Psoas muscle (tissue), 8 donors: ENCODE results near the gene TBX3. TPM values are rescaled to one million over a fixed set of nuclear protein-coding genes. Genes with fewer than 3 reads are reported as not detected.

ENCODE experiments used
- ATAC-seq, 4 donors: fragments of 200-7000 bp; cut with Tn5 transposase; one replicate each; pipeline ENCODE4 v1.9.1; 2020; ENCODE audit warnings: moderate library complexity in 3 of 4, mild to moderate bottlenecking in 2 of 4
- DNase-seq, 2 donors: peaks; one replicate each; pipeline ENCODE4 v3.0.0-alpha.2; 2020
- H3K27ac ChIP-seq: fragments of 200-600 bp; one replicate; pipeline ENCODE4 v1.8.0; 2022
- H3K27me3 ChIP-seq, 3 donors: fragments of 200-600 bp in 1 of 3; one replicate each; pipeline versions ENCODE4 v1.6.1 to v1.8.0; 2013 to 2022; ENCODE audit warnings: low read length in 2 of 3, mild to moderate bottlenecking in 2 of 3, moderate library complexity in 1 of 3; ENCODE audit not compliant: insufficient read depth in 3 of 3
- H3K36me3 ChIP-seq, 2 donors: fragments of 200-600 bp in 1 of 2; one replicate each; pipeline versions ENCODE4 v1.6.1 to v1.8.0; 2013 to 2022; ENCODE audit warnings: low read depth in 1 of 2, mild to moderate bottlenecking in 1 of 2, moderate library complexity in 1 of 2; ENCODE audit not compliant: insufficient read depth in 1 of 2
- H3K4me1 ChIP-seq: fragments of 200-600 bp; one replicate; pipeline ENCODE4 v1.8.0; 2022
- H3K4me3 ChIP-seq: fragments of 200-600 bp; one replicate; pipeline ENCODE4 v1.8.0; 2022; ENCODE audit warnings: mild to moderate bottlenecking
- H3K9me3 ChIP-seq: fragments of 200-600 bp; one replicate; pipeline ENCODE4 v1.8.0; 2022
- WGBS, 3 donors: extraction: QIAGEN DNeasy Blood & Tissue Kit; methylation state at CpG; one replicate each; pipeline versions ENCODE4 v1.1.6 to v1.1.7; 2013; 5-methylcytosine and 5-hydroxymethylcytosine counted together
- intact Hi-C, 2 donors: fragments of 100-400 bp; cut with DNase I; formaldehyde crosslinking; loops; one replicate each; pipeline versions ENCODE4 v1.11.0 to v1.14.2; 2022
- polyA plus RNA-seq, 3 donors: library from polyadenylated mRNA; stranded (reverse); fragments of 200-250 nt; gene quantifications; one replicate each; pipeline ENCODE4 v1.2.3, GENCODE V29; 2013
- total RNA-seq, 4 donors: library from RNA; stranded (reverse); fragmentation: NEBNext Ultra II Directional in 2 of 4; extraction: Animal tissue kit (Norgen Biotek cat#: 25700) in 2 of 4; gene quantifications; one replicate each; pipeline versions ENCODE4 v1.2.1 to v1.2.4, GENCODE V29; 2021 to 2023
- TF ChIP-seq, protein P1 (sequence below): fragments of 200-600 bp; IDR thresholded peaks from one replicate; pipeline ENCODE4 v1.8.0; 2022; ENCODE audit warnings: antibody characterized with exemption
- donor health status: healthy with polysubstance abuse.
- donor health status: DM: no; HTN: no; CAD: no; lungs with moderate emphysema.
- donor health status: Bipolar disorder and iron deficiency.
- donor health status: healthy.
- donor health status: DM: yes; HTN: yes; CAD: no.
- donor health status: DM: no; HTN: no; CAD: no.
- donor health status: DM: no; HTN: no; CAD: no.
- donor health status: DM: yes; HTN: yes; CAD: no.

TBX3 gene
- total and polyA plus RNA-seq, 7 donors = 5.0 to 50.8 (median 15.3) TPM

DNA sequence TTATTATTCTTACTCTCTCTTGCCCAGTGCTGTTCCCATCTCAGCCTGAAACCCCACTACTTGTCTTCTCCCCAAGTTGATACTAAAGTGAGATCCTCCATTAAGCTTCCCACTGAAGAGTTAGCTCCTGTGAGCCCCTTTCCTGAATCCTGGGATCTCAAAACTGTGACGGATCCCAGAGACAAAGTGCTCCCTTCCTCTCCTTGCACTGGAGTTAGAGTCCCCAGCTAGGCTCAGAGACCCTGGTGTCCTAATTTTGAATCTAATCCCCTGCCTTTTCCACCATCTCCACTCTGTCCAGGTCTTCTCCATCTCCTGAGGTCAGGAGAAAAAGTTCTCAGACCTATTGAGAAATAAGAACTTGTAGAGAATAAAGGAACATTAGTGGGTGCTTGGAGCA, 17.6 kb upstream of the TBX3 start:
- no peak overlapping the region for H3K27ac ChIP-seq
- peaks cover 3 to 85% (median 49%) of the 10 kb centered on the region in 3 donors for H3K27me3 ChIP-seq
- no peaks in the 10 kb centered on the region for H3K4me1 ChIP-seq
- H3K36me3 ChIP-seq = no peaks in the 10 kb centered on the region
- WGBS, 3 donors = 32 to 45% (median 44%) methylated on average over 1 of the region's 1 CpG
- ATAC-seq (no peak), DNase-seq (no peak)
- H3K4me3 ChIP-seq = no peak overlapping the region
- no peaks in the 10 kb centered on the region for H3K9me3 ChIP-seq
- intact Hi-C loops = no loop called here
- TF ChIP-seq, protein P1, sequence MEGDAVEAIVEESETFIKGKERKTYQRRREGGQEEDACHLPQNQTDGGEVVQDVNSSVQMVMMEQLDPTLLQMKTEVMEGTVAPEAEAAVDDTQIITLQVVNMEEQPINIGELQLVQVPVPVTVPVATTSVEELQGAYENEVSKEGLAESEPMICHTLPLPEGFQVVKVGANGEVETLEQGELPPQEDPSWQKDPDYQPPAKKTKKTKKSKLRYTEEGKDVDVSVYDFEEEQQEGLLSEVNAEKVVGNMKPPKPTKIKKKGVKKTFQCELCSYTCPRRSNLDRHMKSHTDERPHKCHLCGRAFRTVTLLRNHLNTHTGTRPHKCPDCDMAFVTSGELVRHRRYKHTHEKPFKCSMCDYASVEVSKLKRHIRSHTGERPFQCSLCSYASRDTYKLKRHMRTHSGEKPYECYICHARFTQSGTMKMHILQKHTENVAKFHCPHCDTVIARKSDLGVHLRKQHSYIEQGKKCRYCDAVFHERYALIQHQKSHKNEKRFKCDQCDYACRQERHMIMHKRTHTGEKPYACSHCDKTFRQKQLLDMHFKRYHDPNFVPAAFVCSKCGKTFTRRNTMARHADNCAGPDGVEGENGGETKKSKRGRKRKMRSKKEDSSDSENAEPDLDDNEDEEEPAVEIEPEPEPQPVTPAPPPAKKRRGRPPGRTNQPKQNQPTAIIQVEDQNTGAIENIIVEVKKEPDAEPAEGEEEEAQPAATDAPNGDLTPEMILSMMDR = no peak

DNA sequence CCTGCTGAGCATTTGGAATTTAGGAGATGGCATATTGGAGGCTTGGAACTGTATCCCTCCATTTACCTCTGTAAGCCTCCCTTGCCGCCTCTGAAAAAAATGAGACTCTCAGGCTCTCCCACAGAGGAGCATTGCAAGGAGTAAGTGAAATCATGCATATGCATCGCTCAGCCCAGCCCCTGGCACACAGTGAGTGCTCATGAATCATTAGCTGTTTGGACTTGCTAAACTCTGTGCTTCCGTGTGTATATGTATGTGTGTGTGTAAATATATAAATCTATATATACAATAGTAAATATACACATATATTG, 17.1 kb upstream of the TBX3 start:
- WGBS, 3 donors = 30 to 40% (median 38%) methylated on average over 3 of the region's 3 CpGs
- Histone ChIP-seq H3K36me3 (no peaks in the 10 kb centered on the region), H3K4me3 (no peak overlapping the region), H3K27ac (no peak overlapping the region), H3K9me3 (no peaks in the 10 kb centered on the region), H3K27me3 (peaks cover 3 to 90% (median 53%) of the 10 kb centered on the region in 3 donors), H3K4me1 (no peaks in the 10 kb centered on the region)
- intact Hi-C loops = no loop called here
- DNase-seq = no peak
- TF ChIP-seq, protein P1 = no peak
- no peak for ATAC-seq

DNA sequence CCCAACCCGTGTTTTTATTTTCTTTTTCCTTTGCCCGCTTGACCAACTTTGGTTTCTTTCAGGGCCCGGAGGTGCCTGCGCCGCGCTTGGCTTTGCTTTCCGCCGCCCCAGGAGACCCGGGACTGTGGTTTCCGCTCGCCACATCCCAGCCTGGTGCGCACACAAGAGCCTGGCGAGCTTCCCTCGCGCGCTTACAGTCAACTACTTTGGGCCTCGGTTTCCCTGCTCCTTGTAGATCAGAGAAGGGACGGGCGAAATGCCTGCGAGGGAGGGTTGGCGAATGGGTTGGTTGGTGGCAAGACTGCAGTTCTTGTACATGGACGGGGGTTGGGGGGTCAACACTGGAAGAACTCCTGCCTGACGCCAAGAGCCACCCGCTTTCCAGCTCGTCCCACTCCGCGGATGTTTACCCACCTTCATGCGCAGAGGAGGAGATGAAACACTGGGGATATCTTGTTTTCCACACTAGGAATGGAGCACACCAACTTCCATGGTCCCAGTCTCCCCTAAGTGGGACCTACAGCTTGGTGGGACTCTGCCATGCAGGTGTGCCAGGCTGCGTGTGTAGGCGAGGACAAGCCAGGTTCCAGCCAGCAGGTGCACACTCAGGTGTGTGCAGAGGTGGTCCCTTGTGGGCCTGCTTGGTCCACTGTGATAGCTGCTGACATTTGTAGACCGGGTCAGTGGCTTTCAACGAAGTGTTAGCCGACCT, 16.6 kb upstream of the TBX3 start:
- Histone ChIP-seq H3K27ac (no peak overlapping the region), H3K9me3 (no peaks in the 10 kb centered on the region), H3K36me3 (no peaks in the 10 kb centered on the region), H3K27me3 (peaks cover 3 to 92% (median 53%) of the 10 kb centered on the region in 3 donors), H3K4me3 (no peak overlapping the region), H3K4me1 (no peaks in the 10 kb centered on the region)
- TF ChIP-seq, protein P1 = no peak
- WGBS, 3 donors = 11 to 16% (median 14%) methylated on average over 33 of the region's 33 CpGs
- no peak for ATAC-seq
- DNase-seq = no peak
- intact Hi-C loops = no loop called here

DNA sequence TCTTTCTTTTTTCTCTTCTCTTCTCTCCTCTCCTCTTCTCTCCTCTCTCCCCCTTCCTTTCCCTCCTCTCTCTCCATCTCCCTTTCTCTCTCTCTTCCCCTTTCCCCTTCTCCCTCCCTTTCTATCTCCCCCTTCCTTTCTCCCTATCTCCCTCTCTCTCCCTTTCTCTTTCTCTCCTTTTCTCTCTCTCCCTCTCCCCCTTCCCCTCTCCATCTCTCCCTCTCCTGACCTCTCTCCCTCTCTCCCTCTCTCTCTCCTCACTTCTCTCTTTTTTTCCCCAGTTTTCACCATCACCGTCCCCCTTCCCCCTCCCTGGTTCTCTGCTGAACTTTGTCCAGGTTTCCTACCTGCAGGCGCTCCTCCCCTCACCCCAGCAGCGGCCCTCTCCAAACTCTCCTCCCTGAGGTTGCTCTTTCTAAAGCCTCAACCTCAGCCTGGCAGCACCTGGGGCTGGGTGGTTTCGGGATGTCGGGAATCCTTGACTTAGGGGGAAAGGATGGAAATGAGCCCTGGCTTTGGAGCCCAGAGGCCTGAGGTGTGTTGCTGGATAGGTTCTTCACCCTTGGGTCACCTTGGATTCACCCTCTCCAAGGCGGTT, 14.7 kb upstream of the TBX3 start:
- 15 to 25% (median 19%) methylated on average over 6 of the region's 6 CpGs for whole genome bisulfite sequencing, 3 donors
- Histone ChIP-seq H3K9me3 (no peaks in the 10 kb centered on the region), H3K4me3 (no peak overlapping the region), H3K4me1 (no peaks in the 10 kb centered on the region), H3K27me3 (peaks cover 3 to 97% (median 58%) of the 10 kb centered on the region in 3 donors), H3K36me3 (no peaks in the 10 kb centered on the region), H3K27ac (no peak overlapping the region)
- intact Hi-C loops = no loop called here
- no peak for DNase-seq
- no peak for ATAC-seq
- TF ChIP-seq, protein P1 = no peak
